GM12878 (cell line): ENCODE results near the gene TMPRSS2.

Source experiments
- CTCF ChIP-seq, 3 experiments: IDR thresholded peaks in 2 of 3; conservative IDR thresholded peaks in 1 of 3; 2 replicates each; pipeline ENCODE4 v1.5.1; 2011; ENCODE audit warnings: low read depth in 3 of 3, low read length in 3 of 3, mild to moderate bottlenecking in 3 of 3, control low read depth in 2 of 3, moderate library complexity in 2 of 3, inconsistent platforms in 1 of 3, mixed read lengths in 1 of 3; ENCODE audit not compliant: control insufficient read depth in 2 of 3, insufficient read depth in 1 of 3; ENCODE audit errors: extremely low read depth in 1 of 3
- EP300 ChIP-seq, 2 experiments: fragments of 150-350 bp in 1 of 2; IDR thresholded peaks; 2 replicates each; pipeline ENCODE4 v1.6.1; 2011 to 2012; ENCODE audit warnings: low read depth in 2 of 2, low read length in 2 of 2, borderline replicate concordance in 1 of 2, improper control_type of control experiment in 1 of 2, inconsistent platforms in 1 of 2; ENCODE audit not compliant: control insufficient read depth in 1 of 2
- SMAD1 ChIP-seq: fragments of 450-650 bp; IDR thresholded peaks from 2 replicates; pipeline ENCODE4 v1.6.1; 2018; ENCODE audit warnings: mild to moderate bottlenecking, low read depth; ENCODE audit not compliant: partially characterized antibody

DNA sequence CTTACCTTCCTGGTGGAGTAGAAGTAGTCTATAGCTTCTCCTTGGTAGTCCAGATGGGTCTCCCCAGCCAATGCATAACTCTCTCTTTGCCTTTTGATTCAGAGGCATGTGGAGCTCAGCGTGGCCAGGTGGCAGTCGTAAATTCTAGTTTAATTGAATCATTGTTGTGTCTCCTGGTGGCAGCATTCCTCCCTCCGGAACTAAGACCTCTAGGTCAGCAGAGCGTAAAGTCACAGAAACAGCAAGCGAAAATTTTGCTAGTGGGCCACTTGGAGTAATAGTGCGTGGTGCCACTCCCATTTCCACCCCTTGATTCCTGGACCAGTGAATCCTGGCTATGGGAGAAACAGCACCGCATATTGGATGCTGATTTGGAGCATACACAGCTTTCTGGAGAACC is 3.9 kb upstream of the TMPRSS2 start:
- TF ChIP-seq EP300 (IDR thresholded peaks at IDR 0.05; ENCODE audit: borderline replicate concordance in 1 of 2, control insufficient read depth in 1 of 2, low read depth in 2 of 2, low read length in 2 of 2): no peak
- TF ChIP-seq CTCF (IDR thresholded peaks at IDR 0.05 in 2 of 3, conservative IDR thresholded peaks at IDR 0.05 in 1 of 3; ENCODE audit: control insufficient read depth in 2 of 3, extremely low read depth in 1 of 3, insufficient read depth in 1 of 3, low read depth in 3 of 3, low read length in 3 of 3): no peak
- TF ChIP-seq SMAD1: no peak
